ENCODE results near the gene TMEM255A. TPM values are rescaled to one million over a fixed set of nuclear protein-coding genes. Genes with fewer than 3 reads are reported as not detected.

The TMEM255A gene
- total and polyA plus RNA-seq, 2 of the 4 experiments (the other 2 are of a cell fraction), result 0.03 TPM; not detected in 1

DNA sequence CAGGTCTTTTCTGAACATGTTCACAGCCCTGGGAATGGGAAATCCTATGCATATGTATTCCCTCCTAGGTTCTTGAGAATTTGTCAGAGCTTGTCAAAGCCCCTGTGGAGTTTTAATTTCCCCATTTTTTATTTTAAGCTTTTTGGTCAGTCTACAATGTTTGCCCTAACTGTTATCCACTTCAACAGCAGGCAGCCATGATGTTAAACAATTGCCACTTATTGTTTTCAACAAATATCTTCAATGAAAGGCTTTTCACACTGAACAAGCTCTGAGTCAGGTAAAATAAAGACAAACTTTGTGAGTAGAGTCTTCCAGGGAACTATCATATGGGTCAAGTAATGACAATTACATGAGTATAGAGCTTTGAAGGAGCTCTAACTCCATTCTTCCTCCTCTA lies 25.6 kb upstream of the TMEM255A start:
- DNase-seq, result no peak
- H2AK5ac ChIP-seq (ENCODE audit: low read depth, low read length), result no peak overlapping the region
- no peak overlapping the region for H3K18ac ChIP-seq (ENCODE audit: low read depth, low read length)
- H4K5ac ChIP-seq (ENCODE audit: low read depth, low read length), result no peak overlapping the region
- no peak overlapping the region for H3K23ac ChIP-seq (ENCODE audit: low read depth, low read length)
- no peak overlapping the region for H2BK5ac ChIP-seq (ENCODE audit: low read depth, low read length, poor library complexity, severe bottlenecking)
- no peak overlapping the region for H2BK20ac ChIP-seq (ENCODE audit: low read depth, low read length)
- H3K27ac ChIP-seq (ENCODE audit: insufficient read depth, low read length), result no peak overlapping the region
- no peaks in the 10 kb centered on the region for H4K20me1 ChIP-seq (ENCODE audit: insufficient read depth, low read length)
- in situ Hi-C loops (cut with MboI; ENCODE audit: low sequenced_read_pairs) (no loop called here), dilution Hi-C loops (cut with HindIII; ENCODE audit: low sequenced_read_pairs, unreplicated experiment) (no loop called here), intact Hi-C loops (cut with micrococcal nuclease) (no loop called here)
- H3K4me3 ChIP-seq (ENCODE audit: insufficient read depth, low read depth, low read length), result no peak overlapping the region
- H4K91ac ChIP-seq (ENCODE audit: insufficient read depth, low read depth, low read length), result no peak overlapping the region
- ChIA-PET POLR2A (ENCODE audit: unreplicated experiment) (no interaction called here), CTCF (no interaction called here)
- no peak overlapping the region for H3K4me2 ChIP-seq (ENCODE audit: low read depth, low read length)
- no peak overlapping the region for H2BK120ac ChIP-seq (ENCODE audit: low read depth, low read length)
- no TSS peak for BruUV-seq (replicated peaks)
- no peak overlapping the region for H3K4ac ChIP-seq (ENCODE audit: low read depth, low read length)
- H2AFZ ChIP-seq (replicated peaks; ENCODE audit: low read length, poor library complexity), result no peak overlapping the region
- H3K56ac ChIP-seq (ENCODE audit: extremely low read depth, insufficient read depth, low read length), result no peak overlapping the region
- TF ChIP-seq BHLHE40 (IDR thresholded peaks at IDR 0.05; ENCODE audit: low read depth, low read length) (no peak), RFX5 (IDR thresholded peaks at IDR 0.05; ENCODE audit: low read depth, low read length) (no peak), MAZ (IDR thresholded peaks at IDR 0.05; ENCODE audit: borderline replicate concordance, low read depth, low read length) (no peak), CHD1 (IDR thresholded peaks at IDR 0.05; ENCODE audit: low read depth, low read length) (no peak), NFE2L2 (IDR thresholded peaks at IDR 0.05; ENCODE audit: low read depth, low read length) (no peak), MAFK (IDR thresholded peaks at IDR 0.05; ENCODE audit: low read depth, low read length) (no peak), CEBPB (IDR thresholded peaks at IDR 0.05; ENCODE audit: low read depth, low read length) (no peak), SMC3 (IDR thresholded peaks at IDR 0.05; ENCODE audit: low read depth, low read length) (no peak), POLR2A (IDR thresholded peaks at IDR 0.05; ENCODE audit: low read depth, low read length) (no peak), RAD21 (IDR thresholded peaks at IDR 0.05; ENCODE audit: low read length) (no peak), FOS (IDR thresholded peaks at IDR 0.05; ENCODE audit: low read depth, low read length) (no peak), RCOR1 (IDR thresholded peaks at IDR 0.05; ENCODE audit: insufficient replicate concordance, low read length) (no peak), MXI1 (IDR thresholded peaks at IDR 0.05; ENCODE audit: borderline replicate concordance, low read depth, low read length) (no peak)
- TF ChIP-seq, protein P1, sequence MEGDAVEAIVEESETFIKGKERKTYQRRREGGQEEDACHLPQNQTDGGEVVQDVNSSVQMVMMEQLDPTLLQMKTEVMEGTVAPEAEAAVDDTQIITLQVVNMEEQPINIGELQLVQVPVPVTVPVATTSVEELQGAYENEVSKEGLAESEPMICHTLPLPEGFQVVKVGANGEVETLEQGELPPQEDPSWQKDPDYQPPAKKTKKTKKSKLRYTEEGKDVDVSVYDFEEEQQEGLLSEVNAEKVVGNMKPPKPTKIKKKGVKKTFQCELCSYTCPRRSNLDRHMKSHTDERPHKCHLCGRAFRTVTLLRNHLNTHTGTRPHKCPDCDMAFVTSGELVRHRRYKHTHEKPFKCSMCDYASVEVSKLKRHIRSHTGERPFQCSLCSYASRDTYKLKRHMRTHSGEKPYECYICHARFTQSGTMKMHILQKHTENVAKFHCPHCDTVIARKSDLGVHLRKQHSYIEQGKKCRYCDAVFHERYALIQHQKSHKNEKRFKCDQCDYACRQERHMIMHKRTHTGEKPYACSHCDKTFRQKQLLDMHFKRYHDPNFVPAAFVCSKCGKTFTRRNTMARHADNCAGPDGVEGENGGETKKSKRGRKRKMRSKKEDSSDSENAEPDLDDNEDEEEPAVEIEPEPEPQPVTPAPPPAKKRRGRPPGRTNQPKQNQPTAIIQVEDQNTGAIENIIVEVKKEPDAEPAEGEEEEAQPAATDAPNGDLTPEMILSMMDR (conservative IDR thresholded peaks at IDR 0.05; ENCODE audit: low read depth, low read length), result no peak
- TF ChIP-seq, protein P2, sequence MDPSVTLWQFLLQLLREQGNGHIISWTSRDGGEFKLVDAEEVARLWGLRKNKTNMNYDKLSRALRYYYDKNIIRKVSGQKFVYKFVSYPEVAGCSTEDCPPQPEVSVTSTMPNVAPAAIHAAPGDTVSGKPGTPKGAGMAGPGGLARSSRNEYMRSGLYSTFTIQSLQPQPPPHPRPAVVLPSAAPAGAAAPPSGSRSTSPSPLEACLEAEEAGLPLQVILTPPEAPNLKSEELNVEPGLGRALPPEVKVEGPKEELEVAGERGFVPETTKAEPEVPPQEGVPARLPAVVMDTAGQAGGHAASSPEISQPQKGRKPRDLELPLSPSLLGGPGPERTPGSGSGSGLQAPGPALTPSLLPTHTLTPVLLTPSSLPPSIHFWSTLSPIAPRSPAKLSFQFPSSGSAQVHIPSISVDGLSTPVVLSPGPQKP (IDR thresholded peaks at IDR 0.05; ENCODE audit: borderline replicate concordance, low read depth, low read length), result no peak
- TF ChIP-seq, protein P3, sequence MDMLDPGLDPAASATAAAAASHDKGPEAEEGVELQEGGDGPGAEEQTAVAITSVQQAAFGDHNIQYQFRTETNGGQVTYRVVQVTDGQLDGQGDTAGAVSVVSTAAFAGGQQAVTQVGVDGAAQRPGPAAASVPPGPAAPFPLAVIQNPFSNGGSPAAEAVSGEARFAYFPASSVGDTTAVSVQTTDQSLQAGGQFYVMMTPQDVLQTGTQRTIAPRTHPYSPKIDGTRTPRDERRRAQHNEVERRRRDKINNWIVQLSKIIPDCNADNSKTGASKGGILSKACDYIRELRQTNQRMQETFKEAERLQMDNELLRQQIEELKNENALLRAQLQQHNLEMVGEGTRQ (IDR thresholded peaks at IDR 0.05; ENCODE audit: low read depth, low read length), result no peak
- ATAC-seq (ENCODE audit: low read depth), result no peak
- no peak overlapping the region for H3K14ac ChIP-seq (replicated peaks; ENCODE audit: low read depth, low read length)
- H3K4me1 ChIP-seq (ENCODE audit: control insufficient read depth, insufficient read depth, low read length), result no peaks in the 10 kb centered on the region
- H2AK9ac ChIP-seq (replicated peaks; ENCODE audit: low read depth, low read length, poor library complexity), result no peak overlapping the region
- H3K27me3 ChIP-seq (ENCODE audit: control insufficient read depth, insufficient read depth, low read length), result no peaks in the 10 kb centered on the region
- no peaks in the 10 kb centered on the region for H3K79me1 ChIP-seq (ENCODE audit: low read depth in 1 of 2, low read length in 2 of 2)
- H3K9ac ChIP-seq (ENCODE audit: low read depth, low read length), result no peak overlapping the region
- H3K9me1 ChIP-seq (ENCODE audit: insufficient read depth, low read length), result no peaks in the 10 kb centered on the region
- H2BK15ac ChIP-seq (ENCODE audit: low read depth, low read length), result no peak overlapping the region
- H4K8ac ChIP-seq (ENCODE audit: low read depth in 2 of 2, low read length in 2 of 2), result no peak overlapping the region
- no peaks in the 10 kb centered on the region for H3K36me3 ChIP-seq (ENCODE audit: control insufficient read depth, insufficient read depth, low read length)
- no peaks in the 10 kb centered on the region for H3K9me3 ChIP-seq (ENCODE audit: control insufficient read depth, insufficient read depth, low read length)
